CD1c-positive myeloid dendritic cell (primary cell): ENCODE data around the gene OPRM1.
A peak's percentile ranks its signal among the peaks of the same experiment; 100 is the strongest.

Experiments used
- DNase-seq: peaks from one replicate; pipeline ENCODE4 v3.0.0-alpha.2; 2016; ENCODE audit errors: extremely low spot score

OPRM1 gene

GRCh38 chr6:154202958-154203357 lies 163.9 kb downstream of the OPRM1 start:
- no peak for DNase-seq

GRCh38 chr6:154206141-154206540 lies 167.1 kb downstream of the OPRM1 start:
- DNase-seq: peak; percentile 62

- DNase-seq: no peak
Measured at GRCh38 chr6:154206996-154207395, 168.0 kb downstream of the OPRM1 start.

DNA sequence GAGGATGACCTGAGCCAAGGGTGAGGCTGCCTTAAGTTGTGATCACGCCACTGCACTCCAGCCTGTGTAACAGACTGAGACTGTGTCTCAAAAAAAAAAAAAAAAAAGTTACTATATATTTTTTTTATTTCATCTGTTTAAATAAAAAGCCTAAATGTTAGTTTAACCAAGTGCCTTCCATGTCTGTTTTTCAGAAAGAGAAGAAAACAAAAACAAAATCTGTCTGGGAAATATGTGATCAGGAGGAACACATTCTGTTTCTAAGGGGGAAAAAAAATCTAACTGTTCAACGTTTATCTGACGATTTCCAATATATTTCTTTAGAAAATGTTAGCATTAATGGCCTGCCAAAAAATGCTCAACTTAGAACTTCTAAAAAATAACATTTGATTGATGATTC lies 170.5 kb downstream of the OPRM1 start:
- no peak for DNase-seq

- DNase-seq: no peak
Measured at GRCh38 chr6:154210678-154211077, 171.6 kb downstream of the OPRM1 start.

DNA sequence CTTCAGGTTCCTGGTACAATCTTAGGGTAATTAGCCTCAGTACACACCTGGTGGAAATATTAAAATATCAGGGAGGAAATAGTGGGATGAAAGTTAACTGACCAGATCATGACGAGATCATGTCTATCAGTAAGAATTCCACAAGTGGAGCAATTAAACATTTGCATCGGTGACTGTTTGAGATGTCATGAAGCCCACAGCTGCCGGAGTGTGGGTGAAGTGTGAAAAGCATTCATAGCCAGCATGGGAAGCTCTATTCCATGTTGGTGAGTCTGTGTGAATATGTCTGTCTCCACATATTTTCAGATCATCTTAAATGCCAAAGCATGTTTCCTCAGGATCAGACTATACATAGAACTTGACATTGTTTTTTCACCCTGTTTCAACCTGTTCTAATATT lies 174.7 kb downstream of the OPRM1 start:
- DNase-seq: no peak

- peak; percentile 86 for DNase-seq
Measured at GRCh38 chr6:154218301-154218700, 179.3 kb downstream of the OPRM1 start.

DNA sequence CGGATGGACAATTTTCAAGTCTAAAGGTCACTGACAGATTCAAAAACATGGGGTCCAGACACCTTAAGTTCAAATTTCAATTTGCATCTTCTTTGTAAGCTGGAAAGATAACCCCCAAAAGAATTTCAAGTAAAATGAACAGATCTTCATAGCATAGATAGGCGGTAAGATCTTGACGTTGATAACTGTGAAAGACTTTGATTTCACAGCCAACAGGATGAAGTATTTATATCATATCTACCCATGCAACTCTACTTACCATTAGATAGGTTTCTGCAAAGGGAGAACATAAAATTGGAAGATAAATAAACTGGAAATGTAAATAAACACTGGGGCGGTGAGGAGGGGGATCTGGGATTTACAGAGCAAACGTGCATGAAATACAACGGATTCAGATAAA lies 179.7 kb downstream of the OPRM1 start:
- DNase-seq: no peak

- DNase-seq: no peak
Measured at GRCh38 chr6:154219250-154219649, 180.2 kb downstream of the OPRM1 start.

- no peak for DNase-seq
Measured at GRCh38 chr6:154222716-154223115, 183.7 kb downstream of the OPRM1 start.

DNA sequence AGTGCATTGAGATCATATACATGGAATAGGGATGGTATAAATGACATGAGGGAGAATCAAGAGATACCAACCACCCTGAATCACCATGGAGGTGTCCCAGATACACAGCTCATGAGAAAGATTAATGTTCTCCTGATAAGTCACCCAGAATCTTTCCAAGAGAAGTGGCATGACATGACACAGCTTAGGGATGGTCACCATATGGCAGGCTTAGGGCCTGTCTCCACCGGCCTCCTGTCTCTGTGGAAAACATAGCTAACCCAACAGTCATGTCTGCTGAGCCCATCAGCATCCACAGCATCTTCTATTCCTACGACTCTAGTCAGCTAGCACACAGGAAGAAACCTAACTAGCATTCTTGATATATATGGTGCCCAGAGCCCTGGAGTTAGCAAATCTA lies 184.3 kb downstream of the OPRM1 start:
- no peak for DNase-seq

- no peak for DNase-seq
Measured at GRCh38 chr6:154226461-154226860, 187.4 kb downstream of the OPRM1 start.

DNA sequence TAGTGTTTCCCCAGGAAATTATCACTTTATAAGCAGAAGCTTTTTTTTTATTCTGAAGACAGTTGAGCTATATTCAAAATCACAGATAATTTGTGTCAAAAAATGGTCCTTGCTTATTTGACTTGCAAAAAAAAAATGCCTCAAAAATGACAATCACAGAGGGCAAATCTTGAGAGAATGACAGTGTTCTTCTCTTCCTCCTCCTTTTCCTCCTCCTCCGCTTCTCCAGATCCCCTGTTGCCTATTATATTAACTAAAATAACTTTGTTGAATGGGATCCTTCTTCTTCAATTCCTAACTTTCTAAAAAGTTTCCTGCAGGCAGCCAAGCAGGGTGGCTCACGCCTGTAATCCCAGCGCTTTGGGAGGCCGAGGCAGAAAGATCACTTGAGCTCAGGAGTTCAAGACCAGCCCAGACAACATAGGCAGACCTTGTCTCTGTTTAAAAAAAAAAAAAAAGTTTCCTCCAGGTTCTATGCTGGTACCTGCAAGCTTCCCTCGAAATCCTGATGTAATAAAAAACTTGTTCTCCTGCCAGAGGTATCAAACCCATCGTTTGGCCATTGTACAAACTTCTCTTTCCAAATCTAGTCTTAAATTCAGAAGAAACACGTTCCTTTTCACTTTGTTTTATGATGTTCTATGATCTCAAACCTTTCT lies 189.0 kb downstream of the OPRM1 start:
- DNase-seq: no peak

DNA sequence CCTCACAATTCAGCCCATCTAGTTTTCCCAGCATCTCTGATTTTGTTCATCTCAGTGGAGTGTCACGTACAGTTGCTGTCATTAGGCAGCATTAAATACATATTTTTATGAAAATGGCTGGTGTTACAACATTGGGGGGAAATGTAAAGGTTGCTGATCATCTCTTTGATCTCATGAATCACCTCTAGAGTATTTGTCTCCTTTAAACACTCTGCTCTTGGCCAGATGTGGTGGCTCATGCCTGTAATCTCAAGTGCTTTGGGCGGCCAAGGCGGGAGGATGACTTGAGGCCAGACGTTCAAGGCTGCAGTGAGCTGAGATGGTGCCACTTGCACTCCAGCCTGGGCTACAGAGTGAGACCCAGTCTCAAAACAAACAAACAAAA lies 189.5 kb downstream of the OPRM1 start:
- no peak for DNase-seq

GRCh38 chr6:154229786-154230185 lies 190.7 kb downstream of the OPRM1 start:
- DNase-seq: peak; percentile 62

DNA sequence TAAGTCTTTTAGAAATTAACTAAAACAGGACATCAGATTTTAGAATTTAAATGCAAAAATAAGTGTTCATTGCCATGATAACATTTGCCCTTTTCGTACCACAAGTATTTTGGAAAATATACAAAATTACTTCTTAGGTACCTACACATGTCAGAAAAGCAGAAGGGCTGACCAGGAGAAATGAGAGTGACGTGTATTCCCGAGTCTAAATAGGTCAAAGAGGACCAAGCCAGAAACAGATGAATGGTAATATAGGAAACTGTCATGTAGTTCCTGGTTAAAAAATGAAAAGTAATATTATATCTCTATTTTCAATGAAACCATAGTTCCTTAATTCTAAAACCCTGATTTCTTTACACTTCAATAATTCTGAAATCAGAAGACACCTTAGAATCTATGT lies 191.4 kb downstream of the OPRM1 start:
- peak; percentile 66 for DNase-seq

GRCh38 chr6:154230910-154231595 lies 192.0 kb downstream of the OPRM1 start:
- DNase-seq: no peak

GRCh38 chr6:154232013-154232910 lies 193.2 kb downstream of the OPRM1 start:
- no peak for DNase-seq

DNA sequence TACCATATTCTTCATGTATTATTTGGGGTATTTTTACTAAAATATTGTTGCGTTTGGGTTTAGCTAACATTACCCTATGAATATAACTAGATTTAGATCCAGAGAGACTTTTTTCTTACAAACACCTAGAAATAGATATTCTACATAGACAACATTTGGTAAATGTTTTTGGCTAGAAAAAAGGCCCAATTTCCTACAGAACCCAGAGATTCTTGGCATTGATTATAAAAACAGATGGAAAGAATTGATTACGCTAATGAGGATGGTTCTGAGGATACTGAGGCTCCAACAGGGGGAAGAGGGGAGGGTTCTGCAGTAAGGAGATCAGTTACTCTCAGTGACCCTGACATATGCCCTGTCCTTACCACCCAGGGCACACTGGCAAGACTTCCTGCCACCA lies 194.3 kb downstream of the OPRM1 start:
- no peak for DNase-seq

DNA sequence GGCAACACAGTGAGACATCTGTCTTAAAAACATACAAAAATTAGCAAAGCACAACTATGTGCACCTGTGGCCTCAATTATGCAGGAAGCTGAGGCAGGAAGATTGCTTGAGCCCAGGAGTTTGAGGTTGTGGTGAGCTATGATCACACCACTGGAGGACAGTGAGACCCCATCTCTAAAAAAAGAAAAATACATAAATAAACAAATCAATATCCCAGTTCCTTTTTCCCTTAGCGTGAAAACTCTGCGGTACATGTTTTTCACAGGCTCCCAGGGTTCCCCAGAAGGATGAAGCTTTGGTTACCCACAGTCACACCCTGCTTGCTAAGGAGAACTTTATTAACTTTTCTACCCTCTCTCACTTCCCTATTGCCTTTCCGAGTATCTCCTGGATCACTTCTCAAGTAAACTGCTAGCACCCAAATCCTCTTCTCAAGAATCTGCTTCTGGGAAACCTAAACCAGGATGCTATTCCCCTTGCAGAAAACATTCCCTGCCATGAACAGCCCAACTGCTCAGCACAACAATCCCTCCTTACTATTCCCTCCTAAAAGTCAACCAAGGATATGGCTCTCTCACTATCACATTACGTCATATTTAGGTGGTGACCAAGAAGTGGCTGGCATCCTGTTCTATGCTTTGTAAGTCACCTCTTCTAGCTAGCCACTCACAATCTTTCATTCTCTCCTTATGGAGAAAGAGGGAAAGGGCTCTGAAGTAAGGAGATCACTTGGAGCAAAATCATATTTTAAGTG lies 195.2 kb downstream of the OPRM1 start:
- peak; percentile 86 for DNase-seq

DNA sequence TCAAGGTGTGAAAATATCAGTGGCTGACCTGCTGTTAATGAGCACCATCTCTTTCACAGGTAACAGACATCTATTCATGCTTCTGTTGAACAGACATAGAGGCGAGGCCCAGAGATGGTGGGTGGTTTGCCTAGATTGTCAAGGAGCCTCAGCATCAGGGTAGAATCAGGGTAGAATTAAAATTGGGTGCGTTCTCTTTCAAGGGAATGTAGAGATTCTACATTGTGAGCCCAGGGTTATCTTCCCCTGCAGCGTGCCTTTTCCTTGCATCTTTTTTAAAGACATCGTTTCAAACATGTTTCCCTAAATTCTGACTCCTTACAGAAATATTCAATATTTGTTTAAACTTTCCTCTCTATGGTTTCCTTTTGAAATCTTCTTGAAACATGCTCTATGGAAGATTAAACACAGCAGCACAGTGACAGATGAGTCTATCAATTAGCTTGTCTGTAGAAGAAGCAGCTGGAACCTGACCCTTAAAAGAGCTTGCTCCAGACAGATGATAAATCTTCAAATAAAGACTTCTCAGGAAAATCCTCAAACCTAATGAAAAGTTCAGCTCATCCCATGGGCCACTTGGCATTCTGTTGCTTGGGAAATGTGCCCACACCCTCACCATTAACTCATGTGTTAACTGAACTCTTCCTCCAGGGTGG lies 197.7 kb downstream of the OPRM1 start:
- DNase-seq: no peak
